K562 (cell line): ENCODE results near the gene NDUFC2.

Source experiments
- E2F6 ChIP-seq, 2 experiments: IDR thresholded peaks; 2 replicates each; pipeline ENCODE4 v1.6.1; 2011; ENCODE audit warnings: borderline replicate concordance in 1 of 2, control low read depth in 1 of 2, low read depth in 1 of 2, low read length in 1 of 2, mild to moderate bottlenecking in 1 of 2, mixed read lengths in 1 of 2, moderate library complexity in 1 of 2; ENCODE audit not compliant: insufficient read depth in 1 of 2, insufficient read length in 1 of 2, poor library complexity in 1 of 2, severe bottlenecking in 1 of 2; ENCODE audit errors: extremely low read depth in 1 of 2
- EZH2 ChIP-seq: IDR thresholded peaks from 2 replicates; pipeline ENCODE4 v1.6.1; 2012; ENCODE audit warnings: low read depth, mild to moderate bottlenecking, inconsistent platforms, low read length, borderline replicate concordance
- FOSL1 ChIP-seq: fragments of 200-800 bp; sonication (Bioruptor generic); conservative IDR thresholded peaks from 2 replicates; pipeline ENCODE4 v1.6.1; 2016; ENCODE audit warnings: missing genetic modification characterization, missing compliant biosample characterization
- HMGN3 ChIP-seq: IDR thresholded peaks from 2 replicates; pipeline ENCODE4 v1.6.1; 2011; ENCODE audit warnings: borderline replicate concordance, low read depth, mild to moderate bottlenecking, mixed read lengths, low read length; ENCODE audit not compliant: insufficient read length; ENCODE audit errors: extremely low read depth
- PHB2 ChIP-seq: fragments of 450-650 bp; IDR thresholded peaks from 2 replicates; pipeline ENCODE4 v1.6.1; 2017; ENCODE audit warnings: low read depth
- REST ChIP-seq, 2 experiments: fragments of 450-650 bp; formaldehyde crosslinking in 1 of 2; IDR thresholded peaks; 2 replicates each; pipeline versions ENCODE4 v1.4.0 to v1.6.1; 2014 to 2020; ENCODE audit warnings: mild to moderate bottlenecking in 2 of 2, borderline replicate concordance in 1 of 2, low read depth in 1 of 2
- TSHZ1 ChIP-seq: fragments of 250-450 bp; sonication (Bioruptor Pico); IDR thresholded peaks from 2 replicates; pipeline ENCODE4 v1.4.0; 2020; ENCODE audit warnings: mild to moderate bottlenecking, moderate library complexity
- ZNF146 ChIP-seq: IDR thresholded peaks from one replicate; pipeline ENCODE4 v1.6.1; 2018; ENCODE audit warnings: missing compliant biosample characterization; ENCODE audit not compliant: unreplicated experiment
- ZNF232 ChIP-seq: sonication (generic); formaldehyde crosslinking; IDR thresholded peaks from 2 replicates; pipeline ENCODE4 v1.8.0; 2022; ENCODE audit warnings: mild to moderate bottlenecking, missing genetic modification reagents
- ZNF584 ChIP-seq: fragments of 200-800 bp; sonication (Bioruptor generic); IDR thresholded peaks from 2 replicates; pipeline ENCODE4 v1.6.1; 2016; ENCODE audit warnings: low read depth, mild to moderate bottlenecking, missing genetic modification characterization, missing compliant biosample characterization
- ZNF785 ChIP-seq: fragments of 250-450 bp; sonication (Bioruptor Pico); IDR thresholded peaks from 2 replicates; pipeline ENCODE4 v1.4.0; 2020; ENCODE audit warnings: mild to moderate bottlenecking
- TF ChIP-seq, protein P1 (sequence below): sonication (generic); formaldehyde crosslinking; IDR thresholded peaks from 2 replicates; pipeline ENCODE4 v1.8.0; 2023; ENCODE audit warnings: mild to moderate bottlenecking, missing genetic modification reagents
- TF ChIP-seq, protein P2 (sequence below): fragments of 150-350 bp; IDR thresholded peaks from 2 replicates; pipeline ENCODE4 v1.6.1; 2014; ENCODE audit warnings: low read depth, mild to moderate bottlenecking, low read length, borderline replicate concordance

- TF ChIP-seq, protein P1, sequence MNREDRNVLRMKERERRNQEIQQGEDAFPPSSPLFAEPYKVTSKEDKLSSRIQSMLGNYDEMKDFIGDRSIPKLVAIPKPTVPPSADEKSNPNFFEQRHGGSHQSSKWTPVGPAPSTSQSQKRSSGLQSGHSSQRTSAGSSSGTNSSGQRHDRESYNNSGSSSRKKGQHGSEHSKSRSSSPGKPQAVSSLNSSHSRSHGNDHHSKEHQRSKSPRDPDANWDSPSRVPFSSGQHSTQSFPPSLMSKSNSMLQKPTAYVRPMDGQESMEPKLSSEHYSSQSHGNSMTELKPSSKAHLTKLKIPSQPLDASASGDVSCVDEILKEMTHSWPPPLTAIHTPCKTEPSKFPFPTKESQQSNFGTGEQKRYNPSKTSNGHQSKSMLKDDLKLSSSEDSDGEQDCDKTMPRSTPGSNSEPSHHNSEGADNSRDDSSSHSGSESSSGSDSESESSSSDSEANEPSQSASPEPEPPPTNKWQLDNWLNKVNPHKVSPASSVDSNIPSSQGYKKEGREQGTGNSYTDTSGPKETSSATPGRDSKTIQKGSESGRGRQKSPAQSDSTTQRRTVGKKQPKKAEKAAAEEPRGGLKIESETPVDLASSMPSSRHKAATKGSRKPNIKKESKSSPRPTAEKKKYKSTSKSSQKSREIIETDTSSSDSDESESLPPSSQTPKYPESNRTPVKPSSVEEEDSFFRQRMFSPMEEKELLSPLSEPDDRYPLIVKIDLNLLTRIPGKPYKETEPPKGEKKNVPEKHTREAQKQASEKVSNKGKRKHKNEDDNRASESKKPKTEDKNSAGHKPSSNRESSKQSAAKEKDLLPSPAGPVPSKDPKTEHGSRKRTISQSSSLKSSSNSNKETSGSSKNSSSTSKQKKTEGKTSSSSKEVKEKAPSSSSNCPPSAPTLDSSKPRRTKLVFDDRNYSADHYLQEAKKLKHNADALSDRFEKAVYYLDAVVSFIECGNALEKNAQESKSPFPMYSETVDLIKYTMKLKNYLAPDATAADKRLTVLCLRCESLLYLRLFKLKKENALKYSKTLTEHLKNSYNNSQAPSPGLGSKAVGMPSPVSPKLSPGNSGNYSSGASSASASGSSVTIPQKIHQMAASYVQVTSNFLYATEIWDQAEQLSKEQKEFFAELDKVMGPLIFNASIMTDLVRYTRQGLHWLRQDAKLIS (CRISPR knock-in tag): no peak
- TF ChIP-seq REST (IDR thresholded peaks at IDR 0.05; ENCODE audit: borderline replicate concordance) (peak; percentile 88), REST (CRISPR knock-in tag; IDR thresholded peaks at IDR 0.05; ENCODE audit: low read depth) (no peak), TSHZ1 (CRISPR knock-in tag) (no peak), E2F6 (IDR thresholded peaks at IDR 0.05; ENCODE audit: borderline replicate concordance in 1 of 2, extremely low read depth in 1 of 2, insufficient read depth in 1 of 2, insufficient read length in 1 of 2, low read depth in 1 of 2, low read length in 1 of 2, poor library complexity in 1 of 2, severe bottlenecking in 1 of 2) (peak; percentile 29 to 63), ZNF785 (CRISPR knock-in tag) (no peak), ZNF584 (no peak), EZH2 (no peak), ZNF232 (CRISPR knock-in tag) (no peak), HMGN3 (peak; percentile 90), ZNF146 (no peak), FOSL1 (tag) (0 out of 2 replicates have a peak, but pooled peaks have one; percentile 13), PHB2 (no peak)
- TF ChIP-seq, protein P2, sequence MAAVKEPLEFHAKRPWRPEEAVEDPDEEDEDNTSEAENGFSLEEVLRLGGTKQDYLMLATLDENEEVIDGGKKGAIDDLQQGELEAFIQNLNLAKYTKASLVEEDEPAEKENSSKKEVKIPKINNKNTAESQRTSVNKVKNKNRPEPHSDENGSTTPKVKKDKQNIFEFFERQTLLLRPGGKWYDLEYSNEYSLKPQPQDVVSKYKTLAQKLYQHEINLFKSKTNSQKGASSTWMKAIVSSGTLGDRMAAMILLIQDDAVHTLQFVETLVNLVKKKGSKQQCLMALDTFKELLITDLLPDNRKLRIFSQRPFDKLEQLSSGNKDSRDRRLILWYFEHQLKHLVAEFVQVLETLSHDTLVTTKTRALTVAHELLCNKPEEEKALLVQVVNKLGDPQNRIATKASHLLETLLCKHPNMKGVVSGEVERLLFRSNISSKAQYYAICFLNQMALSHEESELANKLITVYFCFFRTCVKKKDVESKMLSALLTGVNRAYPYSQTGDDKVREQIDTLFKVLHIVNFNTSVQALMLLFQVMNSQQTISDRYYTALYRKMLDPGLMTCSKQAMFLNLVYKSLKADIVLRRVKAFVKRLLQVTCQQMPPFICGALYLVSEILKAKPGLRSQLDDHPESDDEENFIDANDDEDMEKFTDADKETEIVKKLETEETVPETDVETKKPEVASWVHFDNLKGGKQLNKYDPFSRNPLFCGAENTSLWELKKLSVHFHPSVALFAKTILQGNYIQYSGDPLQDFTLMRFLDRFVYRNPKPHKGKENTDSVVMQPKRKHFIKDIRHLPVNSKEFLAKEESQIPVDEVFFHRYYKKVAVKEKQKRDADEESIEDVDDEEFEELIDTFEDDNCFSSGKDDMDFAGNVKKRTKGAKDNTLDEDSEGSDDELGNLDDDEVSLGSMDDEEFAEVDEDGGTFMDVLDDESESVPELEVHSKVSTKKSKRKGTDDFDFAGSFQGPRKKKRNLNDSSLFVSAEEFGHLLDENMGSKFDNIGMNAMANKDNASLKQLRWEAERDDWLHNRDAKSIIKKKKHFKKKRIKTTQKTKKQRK: no peak
These were observed 33.7 kb downstream of the NDUFC2 start for GRCh38 chr11:78045851-78046485.
